Islet of Langerhans (tissue), 1 donor: Measurements from ENCODE around the gene PLXNB1.

ENCODE experiments used
- FAIRE-seq: peaks from one replicate; lab custom pipeline; 2011; peaks lifted over from hg19 to GRCh38; lab: Jason Lieb, UNC

Gene PLXNB1

GRCh38 chr3:48434591-48435222 lies 4.8 kb upstream of the PLXNB1 start:
- FAIRE-seq, result no peak

GRCh38 chr3:48433472-48434118 lies 3.7 kb upstream of the PLXNB1 start:
- no peak for FAIRE-seq

GRCh38 chr3:48432411-48433371 lies 2.8 kb upstream of the PLXNB1 start:
- FAIRE-seq, result no peak

GRCh38 chr3:48431224-48432029 lies 1.5 kb upstream of the PLXNB1 start:
- no peak for FAIRE-seq

- FAIRE-seq, result no peak
Measured at GRCh38 chr3:48430708-48431101, 819 bp upstream of the PLXNB1 start.

GRCh38 chr3:48429317-48429959 lies 448 bp downstream of the PLXNB1 start:
- FAIRE-seq, result no peak

- FAIRE-seq, result no peak
Measured at GRCh38 chr3:48428572-48429316, 1.1 kb downstream of the PLXNB1 start.

- FAIRE-seq, result no peak
Measured at GRCh38 chr3:48428088-48428571, 1.8 kb downstream of the PLXNB1 start.

- no peak for FAIRE-seq
Measured at GRCh38 chr3:48427630-48427962, 2.3 kb downstream of the PLXNB1 start.

GRCh38 chr3:48426944-48427629 lies 2.8 kb downstream of the PLXNB1 start:
- no peak for FAIRE-seq

GRCh38 chr3:48426401-48426909 lies 3.4 kb downstream of the PLXNB1 start:
- no peak for FAIRE-seq

GRCh38 chr3:48425281-48425812 lies 4.5 kb downstream of the PLXNB1 start:
- no peak for FAIRE-seq

GRCh38 chr3:48423883-48424695 lies 5.8 kb downstream of the PLXNB1 start:
- no peak for FAIRE-seq

- no peak for FAIRE-seq
Measured at GRCh38 chr3:48423241-48423882, 6.5 kb downstream of the PLXNB1 start.

GRCh38 chr3:48422681-48423080 lies 7.2 kb downstream of the PLXNB1 start:
- FAIRE-seq, result no peak

- FAIRE-seq, result no peak
Measured at GRCh38 chr3:48422272-48422671, 7.6 kb downstream of the PLXNB1 start.

- no peak for FAIRE-seq
Measured at GRCh38 chr3:48420561-48420960, 9.3 kb downstream of the PLXNB1 start.

GRCh38 chr3:48419597-48419996 lies 10.3 kb downstream of the PLXNB1 start:
- no peak for FAIRE-seq
